Measurements from ENCODE around the gene ETV7.
"Not testable (repeated sequence)": the region's sequence is repeated elsewhere in the genome, so short reads cannot be mapped to it uniquely, and the experiment has no call there.

The ETV7 gene

GRCh38 chr6:36382976-36383375 is 4.5 kb downstream of the ETV7 start:
- no peak for DNase-seq

- no peak for DNase-seq
Measured at GRCh38 chr6:36381502-36382389, 5.7 kb downstream of the ETV7 start.

GRCh38 chr6:36380166-36380565 is 7.3 kb downstream of the ETV7 start:
- DNase-seq = no peak

- no peak for DNase-seq
Measured at GRCh38 chr6:36378936-36379335, 8.5 kb downstream of the ETV7 start.

GRCh38 chr6:36378243-36378920 is 9.1 kb downstream of the ETV7 start:
- DNase-seq = no peak

- no peak for DNase-seq
Measured at GRCh38 chr6:36377594-36377993, 9.9 kb downstream of the ETV7 start.

GRCh38 chr6:36376742-36377141 is 10.7 kb downstream of the ETV7 start:
- no peak for DNase-seq

- DNase-seq = no peak
Measured at GRCh38 chr6:36376183-36376582, 11.3 kb downstream of the ETV7 start.

- DNase-seq = no peak
Measured at GRCh38 chr6:36375644-36376155, 11.8 kb downstream of the ETV7 start.

- DNase-seq = no peak
Measured at GRCh38 chr6:36374972-36375371, 12.5 kb downstream of the ETV7 start.

GRCh38 chr6:36374194-36374593 is 13.3 kb downstream of the ETV7 start:
- DNase-seq = no peak

- DNase-seq = no peak
Measured at GRCh38 chr6:36373368-36374019, 14.0 kb downstream of the ETV7 start.

GRCh38 chr6:36372088-36372487 is 15.4 kb downstream of the ETV7 start:
- DNase-seq = no peak

GRCh38 chr6:36371211-36371610 is 16.3 kb downstream of the ETV7 start:
- DNase-seq = no peak

- no peak for DNase-seq
Measured at GRCh38 chr6:36370638-36371037, 16.8 kb downstream of the ETV7 start.

- DNase-seq = no peak
Measured at GRCh38 chr6:36368921-36369865, 18.3 kb downstream of the ETV7 start.

- DNase-seq = no peak
Measured at GRCh38 chr6:36368421-36368820, 19.0 kb downstream of the ETV7 start.

GRCh38 chr6:36367743-36368142 is 19.7 kb downstream of the ETV7 start:
- DNase-seq = no peak

GRCh38 chr6:36364669-36365479 is 22.6 kb downstream of the ETV7 start:
- no peak for DNase-seq

GRCh38 chr6:36364061-36364635 is 23.3 kb downstream of the ETV7 start:
- DNase-seq = not testable (repeated sequence)

GRCh38 chr6:36363371-36363752 is 24.1 kb downstream of the ETV7 start:
- DNase-seq = not testable (repeated sequence)
